Measurements from ENCODE around the gene SCUBE1.
A peak's percentile ranks its signal among the peaks of the same experiment; 100 is the strongest.

The SCUBE1 gene

GRCh38 chr22:43263645-43264514 is 79.3 kb downstream of the SCUBE1 start:
- H3K27ac ChIP-seq: peak overlapping the region in 9 of 11 experiments; percentile 7 to 86 (median 72); a peak in 17 of 22 replicates
- peaks cover 19 to 81% (median 67%) of the 10 kb centered on the region in 10 experiments for H3K4me1 ChIP-seq
- H4K20me1 ChIP-seq: peaks cover 0 to 45% (median 0%) of the 10 kb centered on the region in 11 experiments; a peak in 5 of 22 replicates
- peak overlapping the region; percentile 71 to 98 (median 95) for H3K4me2 ChIP-seq
- no peak for TF ChIP-seq Cebpa-rat (IDR thresholded peaks at IDR 0.05)
- no peaks in the 10 kb centered on the region for H3K36me3 ChIP-seq
- no peaks in the 10 kb centered on the region for H3K9me3 ChIP-seq (replicated peaks in 1 of 11)
- H3K4me3 ChIP-seq: peak overlapping the region in 9 of 10 experiments; percentile 9 to 53 (median 36); a peak in 14 of 20 replicates
- peak overlapping the region in 9 of 11 experiments; percentile 34 to 71 (median 54); a peak in 16 of 22 replicates for H3K9ac ChIP-seq
- peaks cover 0 to 19% (median 0%) of the 10 kb centered on the region in 11 experiments; a peak in 4 of 22 replicates for H3K27me3 ChIP-seq

- Histone ChIP-seq H3K4me3 (peak overlapping the region in 9 of 10 experiments; percentile 9 to 53 (median 36); a peak in 11 of 20 replicates), H3K9ac (peak overlapping the region in 7 of 11 experiments; percentile 39 to 71 (median 66); a peak in 12 of 22 replicates), H3K4me1 (peaks cover 19 to 88% (median 75%) of the 10 kb centered on the region in 10 experiments), H4K20me1 (peaks cover 0 to 40% (median 0%) of the 10 kb centered on the region in 11 experiments; a peak in 5 of 22 replicates), H3K4me2 (peak overlapping the region; percentile 71 to 98 (median 95)), H3K27ac (peak overlapping the region in 8 of 11 experiments; percentile 61 to 86 (median 74); a peak in 12 of 22 replicates), H3K27me3 (peaks cover 0 to 19% (median 0%) of the 10 kb centered on the region in 11 experiments; a peak in 4 of 22 replicates), H3K9me3 (replicated peaks in 1 of 11) (no peaks in the 10 kb centered on the region), H3K36me3 (no peaks in the 10 kb centered on the region)
- TF ChIP-seq Cebpa-rat (IDR thresholded peaks at IDR 0.05): no peak
These were observed 80.1 kb downstream of the SCUBE1 start for GRCh38 chr22:43262990-43263644.

GRCh38 chr22:43260331-43261231 is 82.6 kb downstream of the SCUBE1 start:
- Histone ChIP-seq H3K27ac (no peak overlapping the region), H4K20me1 (peaks cover 0 to 31% (median 0%) of the 10 kb centered on the region in 11 experiments; a peak in 5 of 22 replicates), H3K9me3 (replicated peaks in 1 of 11) (no peaks in the 10 kb centered on the region), H3K4me1 (peaks cover 36 to 88% (median 75%) of the 10 kb centered on the region in 10 experiments), H3K4me3 (no peak overlapping the region), H3K36me3 (no peaks in the 10 kb centered on the region), H3K4me2 (0 out of 22 replicates have a peak overlapping the region, but pooled peaks of 1 of the 11 experiments have one; percentile 11), H3K27me3 (peaks cover 0 to 30% (median 0%) of the 10 kb centered on the region in 11 experiments; a peak in 6 of 22 replicates), H3K9ac (no peak overlapping the region)
- no peak for TF ChIP-seq Cebpa-rat (IDR thresholded peaks at IDR 0.05)

GRCh38 chr22:43257961-43258360 is 85.2 kb downstream of the SCUBE1 start:
- H3K36me3 ChIP-seq: no peaks in the 10 kb centered on the region
- no peak overlapping the region for H3K27ac ChIP-seq
- peaks cover 0 to 12% (median 0%) of the 10 kb centered on the region in 11 experiments; a peak in 2 of 22 replicates for H4K20me1 ChIP-seq
- peak overlapping the region; percentile 3 to 94 (median 76); a peak in 19 of 22 replicates for H3K4me2 ChIP-seq
- peak overlapping the region in 2 of 11 experiments; percentile 36 to 46; a peak in 3 of 22 replicates for H3K9ac ChIP-seq
- peaks cover 16 to 77% (median 61%) of the 10 kb centered on the region in 10 experiments; a peak in 19 of 20 replicates for H3K4me1 ChIP-seq
- H3K27me3 ChIP-seq: peaks cover 0 to 19% (median 0%) of the 10 kb centered on the region in 11 experiments; a peak in 5 of 22 replicates
- no peaks in the 10 kb centered on the region for H3K9me3 ChIP-seq (replicated peaks in 1 of 11)
- TF ChIP-seq Cebpa-rat (IDR thresholded peaks at IDR 0.05): no peak
- no peak overlapping the region; a peak in 1 of 20 replicates for H3K4me3 ChIP-seq

GRCh38 chr22:43257549-43257948 is 85.6 kb downstream of the SCUBE1 start:
- no peak for TF ChIP-seq Cebpa-rat (IDR thresholded peaks at IDR 0.05)
- H3K4me2 ChIP-seq: peak overlapping the region; percentile 3 to 94 (median 76); a peak in 20 of 22 replicates
- peak overlapping the region in 3 of 11 experiments; percentile 27 to 46 (median 36); a peak in 4 of 22 replicates for H3K9ac ChIP-seq
- H3K9me3 ChIP-seq (replicated peaks in 1 of 11): no peaks in the 10 kb centered on the region
- H3K4me3 ChIP-seq: no peak overlapping the region; a peak in 1 of 20 replicates
- H3K4me1 ChIP-seq: peaks cover 16 to 73% (median 57%) of the 10 kb centered on the region in 10 experiments; a peak in 19 of 20 replicates
- peaks cover 0 to 12% (median 0%) of the 10 kb centered on the region in 11 experiments; a peak in 2 of 22 replicates for H4K20me1 ChIP-seq
- H3K27me3 ChIP-seq: peaks cover 0 to 16% (median 0%) of the 10 kb centered on the region in 11 experiments; a peak in 5 of 22 replicates
- no peaks in the 10 kb centered on the region for H3K36me3 ChIP-seq
- H3K27ac ChIP-seq: peak overlapping the region in 1 of 11 experiments; percentile 10; a peak in 1 of 22 replicates

GRCh38 chr22:43256976-43257545 is 86.1 kb downstream of the SCUBE1 start:
- TF ChIP-seq Cebpa-rat (IDR thresholded peaks at IDR 0.05): no peak
- Histone ChIP-seq H3K4me3 (no peak overlapping the region), H3K9ac (peak overlapping the region in 4 of 11 experiments; percentile 27 to 46 (median 39); a peak in 5 of 22 replicates), H3K9me3 (replicated peaks in 1 of 11) (no peaks in the 10 kb centered on the region), H4K20me1 (peaks cover 0 to 9% (median 0%) of the 10 kb centered on the region in 11 experiments; a peak in 2 of 22 replicates), H3K36me3 (no peaks in the 10 kb centered on the region), H3K4me1 (peaks cover 16 to 68% (median 52%) of the 10 kb centered on the region in 10 experiments; a peak in 19 of 20 replicates), H3K27ac (peak overlapping the region in 2 of 11 experiments; percentile 9 to 10; a peak in 1 of 22 replicates), H3K4me2 (peak overlapping the region; percentile 12 to 94 (median 76); a peak in 20 of 22 replicates), H3K27me3 (peaks cover 0 to 16% (median 0%) of the 10 kb centered on the region in 11 experiments; a peak in 5 of 22 replicates)

GRCh38 chr22:43256569-43256968 is 86.6 kb downstream of the SCUBE1 start:
- Histone ChIP-seq H3K9me3 (replicated peaks in 1 of 11) (no peaks in the 10 kb centered on the region), H4K20me1 (peaks cover 0 to 4% (median 0%) of the 10 kb centered on the region in 11 experiments; a peak in 2 of 22 replicates), H3K4me3 (no peak overlapping the region), H3K27ac (peak overlapping the region in 2 of 11 experiments; percentile 9 to 10; a peak in 1 of 22 replicates), H3K9ac (peak overlapping the region in 3 of 11 experiments; percentile 27 to 42 (median 36); a peak in 2 of 22 replicates), H3K4me1 (peaks cover 16 to 63% (median 49%) of the 10 kb centered on the region in 10 experiments; a peak in 19 of 20 replicates), H3K4me2 (peak overlapping the region in 9 of 11 experiments; percentile 49 to 94 (median 76); a peak in 19 of 22 replicates), H3K27me3 (peaks cover 0 to 16% (median 0%) of the 10 kb centered on the region in 11 experiments; a peak in 5 of 22 replicates), H3K36me3 (no peaks in the 10 kb centered on the region)
- TF ChIP-seq Cebpa-rat (IDR thresholded peaks at IDR 0.05): no peak

Measured in BLaER1 treated with 17β-estradiol and CSF1 and Interleukin-3, amounts not matched to agents 10 nM and 100 nM (cell line).